Neural cell (in vitro differentiated cells): ENCODE data around the gene TAOK2. TPM values are rescaled to one million over a fixed set of nuclear protein-coding genes. Genes with fewer than 3 reads are reported as not detected.
A peak's percentile ranks its signal among the peaks of the same experiment; 100 is the strongest.

Experiments used
- H2AFZ ChIP-seq: fragments of 200-600, 300-800 bp; sonication (generic), shearing (Covaris generic); 2 replicates; pipeline ENCODE4 v1.6.0; 2014; ENCODE audit warnings: low read depth, mild to moderate bottlenecking, antibody characterized with exemption, low read length, moderate library complexity
- H3F3A ChIP-seq: fragments of 200-600 bp; shearing (Covaris generic); 2 replicates; pipeline ENCODE4 v1.6.1; 2016; ENCODE audit warnings: mild to moderate bottlenecking, moderate library complexity, mixed read lengths, antibody characterized with exemption, low read length; ENCODE audit not compliant: insufficient read depth, poor library complexity, severe bottlenecking
- H3K27ac ChIP-seq: fragments of 200-600, 300-800 bp; sonication (generic), shearing (Covaris generic); 2 replicates; pipeline ENCODE4 v1.5.1; 2014; ENCODE audit warnings: mild to moderate bottlenecking, low read length, moderate library complexity
- H3K27me3 ChIP-seq: fragments of 300-800, 200-600 bp; sonication (generic), shearing (Covaris generic); 2 replicates; pipeline ENCODE4 v1.6.0; 2014; ENCODE audit warnings: mild to moderate bottlenecking, low read depth, low read length, moderate library complexity; ENCODE audit not compliant: insufficient read depth
- H3K36me3 ChIP-seq: fragments of 300-800, 200-600 bp; sonication (generic), shearing (Covaris generic); 2 replicates; pipeline ENCODE4 v1.5.1; 2014; ENCODE audit warnings: mild to moderate bottlenecking, antibody characterized with exemption, low read length, moderate library complexity; ENCODE audit not compliant: insufficient read depth
- H3K4me2 ChIP-seq: fragments of 300-800, 200-600 bp; sonication (generic), shearing (Covaris generic); 2 replicates; pipeline ENCODE4 v1.6.0; 2014; ENCODE audit warnings: mild to moderate bottlenecking, low read length
- H3K4me3 ChIP-seq: fragments of 300-800, 200-600 bp; sonication (generic), shearing (Covaris generic); 2 replicates; pipeline ENCODE4 v1.5.1; 2014; ENCODE audit warnings: mild to moderate bottlenecking, low read length, moderate library complexity
- H3K79me2 ChIP-seq: fragments of 200-600 bp; shearing (Covaris generic); replicated peaks from 2 replicates; pipeline ENCODE4 v1.6.0; 2014; ENCODE audit warnings: mild to moderate bottlenecking, low read length, moderate library complexity; ENCODE audit not compliant: insufficient read depth
- H3K9ac ChIP-seq: fragments of 300-800, 200-600 bp; sonication (generic), shearing (Covaris generic); 2 replicates; pipeline ENCODE4 v1.6.1; 2016; ENCODE audit warnings: mild to moderate bottlenecking, low read length, mixed read lengths
- H3K9me2 ChIP-seq: fragments of 200-600 bp; shearing (Covaris generic); 2 replicates; pipeline ENCODE4 v1.6.1; 2016; ENCODE audit warnings: mild to moderate bottlenecking, low read length, mixed read lengths; ENCODE audit not compliant: insufficient read depth
- H3K9me3 ChIP-seq: fragments of 200-600, 300-800 bp; sonication (generic), shearing (Covaris generic); 2 replicates; pipeline ENCODE4 v1.6.1; 2016; ENCODE audit warnings: mild to moderate bottlenecking, mixed run types, low read length, moderate library complexity, mixed read lengths
- H4K20me1 ChIP-seq: fragments of 200-600 bp; shearing (Covaris generic); 2 replicates; pipeline ENCODE4 v1.6.1; 2016; ENCODE audit warnings: mild to moderate bottlenecking, mixed run types; ENCODE audit not compliant: insufficient read depth
- EP300 ChIP-seq: fragments of 450-650 bp; conservative IDR thresholded peaks from 2 replicates; pipeline ENCODE4 v1.6.1; 2014; ENCODE audit warnings: antibody characterized with exemption, mild to moderate bottlenecking, moderate library complexity; ENCODE audit not compliant: poor library complexity, severe bottlenecking
- EZH2 ChIP-seq: fragments of 200-600, 300-800 bp; shearing (Covaris generic), sonication (generic); IDR thresholded peaks from 2 replicates; pipeline ENCODE4 v1.6.1; 2014; ENCODE audit warnings: antibody characterized with exemption, low read length, borderline replicate concordance, mild to moderate bottlenecking; ENCODE audit not compliant: insufficient read depth, poor library complexity, severe bottlenecking
- MXI1 ChIP-seq: fragments of 450-650 bp; conservative IDR thresholded peaks from 2 replicates; pipeline ENCODE4 v1.6.1; 2014; ENCODE audit warnings: antibody characterized with exemption, mild to moderate bottlenecking; ENCODE audit not compliant: poor library complexity, severe bottlenecking
- POLR2AphosphoS5 ChIP-seq: IDR thresholded peaks from 2 replicates; pipeline ENCODE4 v1.6.1; 2012
- RAD21 ChIP-seq: fragments of 450-650 bp; conservative IDR thresholded peaks from 2 replicates; pipeline ENCODE4 v1.6.1; 2014; ENCODE audit warnings: antibody characterized with exemption, mild to moderate bottlenecking, moderate library complexity
- SMC3 ChIP-seq: fragments of 450-650 bp; conservative IDR thresholded peaks from 2 replicates; pipeline ENCODE4 v1.6.1; 2014; ENCODE audit warnings: antibody characterized with exemption, mild to moderate bottlenecking, moderate library complexity; ENCODE audit not compliant: poor library complexity
- TAF1 ChIP-seq: IDR thresholded peaks from 2 replicates; pipeline ENCODE4 v1.6.1; 2012; ENCODE audit warnings: low read depth
- polyA plus RNA-seq: library from polyadenylated mRNA; depleted of rRNA; stranded (reverse); fragments of >200 nt; gene quantifications from 2 replicates; pipeline ENCODE4 v1.2.3, GENCODE V29; 2014
- TF ChIP-seq, protein P1 (sequence below): IDR thresholded peaks from 2 replicates; pipeline ENCODE4 v1.6.1; 2012; ENCODE audit warnings: borderline replicate concordance
- TF ChIP-seq, protein P2 (sequence below): fragments of 450-650 bp; IDR thresholded peaks from 2 replicates; pipeline ENCODE4 v1.5.1; 2014; ENCODE audit warnings: antibody characterized with exemption, mild to moderate bottlenecking, moderate library complexity; ENCODE audit not compliant: poor library complexity, severe bottlenecking

The TAOK2 gene
- polyA plus RNA-seq, 1 donor from 2014 or later, result 62.7 TPM

DNA sequence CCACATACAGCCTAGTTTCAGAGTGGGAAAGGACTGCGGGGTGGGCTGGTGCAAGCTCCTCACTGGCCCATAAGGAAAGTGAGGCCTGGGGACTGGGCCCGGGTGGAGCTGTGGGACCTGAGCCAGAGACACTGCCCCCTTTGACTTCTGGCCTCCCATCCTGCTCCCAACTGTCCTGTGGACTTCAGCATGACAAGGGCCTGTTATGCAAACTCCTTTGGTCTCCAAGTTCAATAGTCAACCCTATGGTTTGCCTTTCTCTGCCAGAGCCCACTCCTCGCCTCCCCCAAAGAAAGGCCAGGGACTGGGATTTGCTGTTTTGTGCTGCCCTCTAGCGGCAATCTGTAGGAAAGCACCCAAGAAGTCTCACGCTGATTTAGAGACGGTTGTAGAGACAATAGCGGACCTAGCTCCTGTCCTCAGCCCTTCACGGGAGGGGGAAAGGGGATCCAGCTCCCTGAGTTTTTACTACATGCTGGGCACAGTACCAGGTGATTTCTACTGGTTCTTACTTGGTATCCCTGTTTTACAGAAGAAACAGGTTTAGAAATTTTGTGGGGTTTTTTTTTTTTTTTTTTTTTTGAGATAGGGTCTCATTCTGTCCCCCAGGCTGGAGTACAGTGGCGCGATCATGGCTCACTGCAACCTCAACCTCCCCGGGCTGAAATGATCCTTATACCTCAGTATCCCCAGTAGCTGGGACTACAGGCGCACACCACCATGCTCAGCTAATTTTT lies 58.6 kb downstream of the TAOK2 start:
- H3K9me2 ChIP-seq, result no peaks in the 10 kb centered on the region
- H3K79me2 ChIP-seq, result peaks cover 8% of the 10 kb centered on the region
- no peak overlapping the region for H2AFZ ChIP-seq
- TF ChIP-seq RAD21 (peak; percentile 96), POLR2AphosphoS5 (no peak), EZH2 (no peak), SMC3 (peak; percentile 85), MXI1 (peak; percentile 35), TAF1 (no peak), EP300 (no peak)
- TF ChIP-seq, protein P1, sequence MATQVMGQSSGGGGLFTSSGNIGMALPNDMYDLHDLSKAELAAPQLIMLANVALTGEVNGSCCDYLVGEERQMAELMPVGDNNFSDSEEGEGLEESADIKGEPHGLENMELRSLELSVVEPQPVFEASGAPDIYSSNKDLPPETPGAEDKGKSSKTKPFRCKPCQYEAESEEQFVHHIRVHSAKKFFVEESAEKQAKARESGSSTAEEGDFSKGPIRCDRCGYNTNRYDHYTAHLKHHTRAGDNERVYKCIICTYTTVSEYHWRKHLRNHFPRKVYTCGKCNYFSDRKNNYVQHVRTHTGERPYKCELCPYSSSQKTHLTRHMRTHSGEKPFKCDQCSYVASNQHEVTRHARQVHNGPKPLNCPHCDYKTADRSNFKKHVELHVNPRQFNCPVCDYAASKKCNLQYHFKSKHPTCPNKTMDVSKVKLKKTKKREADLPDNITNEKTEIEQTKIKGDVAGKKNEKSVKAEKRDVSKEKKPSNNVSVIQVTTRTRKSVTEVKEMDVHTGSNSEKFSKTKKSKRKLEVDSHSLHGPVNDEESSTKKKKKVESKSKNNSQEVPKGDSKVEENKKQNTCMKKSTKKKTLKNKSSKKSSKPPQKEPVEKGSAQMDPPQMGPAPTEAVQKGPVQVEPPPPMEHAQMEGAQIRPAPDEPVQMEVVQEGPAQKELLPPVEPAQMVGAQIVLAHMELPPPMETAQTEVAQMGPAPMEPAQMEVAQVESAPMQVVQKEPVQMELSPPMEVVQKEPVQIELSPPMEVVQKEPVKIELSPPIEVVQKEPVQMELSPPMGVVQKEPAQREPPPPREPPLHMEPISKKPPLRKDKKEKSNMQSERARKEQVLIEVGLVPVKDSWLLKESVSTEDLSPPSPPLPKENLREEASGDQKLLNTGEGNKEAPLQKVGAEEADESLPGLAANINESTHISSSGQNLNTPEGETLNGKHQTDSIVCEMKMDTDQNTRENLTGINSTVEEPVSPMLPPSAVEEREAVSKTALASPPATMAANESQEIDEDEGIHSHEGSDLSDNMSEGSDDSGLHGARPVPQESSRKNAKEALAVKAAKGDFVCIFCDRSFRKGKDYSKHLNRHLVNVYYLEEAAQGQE, result no peak
- TF ChIP-seq, protein P2, sequence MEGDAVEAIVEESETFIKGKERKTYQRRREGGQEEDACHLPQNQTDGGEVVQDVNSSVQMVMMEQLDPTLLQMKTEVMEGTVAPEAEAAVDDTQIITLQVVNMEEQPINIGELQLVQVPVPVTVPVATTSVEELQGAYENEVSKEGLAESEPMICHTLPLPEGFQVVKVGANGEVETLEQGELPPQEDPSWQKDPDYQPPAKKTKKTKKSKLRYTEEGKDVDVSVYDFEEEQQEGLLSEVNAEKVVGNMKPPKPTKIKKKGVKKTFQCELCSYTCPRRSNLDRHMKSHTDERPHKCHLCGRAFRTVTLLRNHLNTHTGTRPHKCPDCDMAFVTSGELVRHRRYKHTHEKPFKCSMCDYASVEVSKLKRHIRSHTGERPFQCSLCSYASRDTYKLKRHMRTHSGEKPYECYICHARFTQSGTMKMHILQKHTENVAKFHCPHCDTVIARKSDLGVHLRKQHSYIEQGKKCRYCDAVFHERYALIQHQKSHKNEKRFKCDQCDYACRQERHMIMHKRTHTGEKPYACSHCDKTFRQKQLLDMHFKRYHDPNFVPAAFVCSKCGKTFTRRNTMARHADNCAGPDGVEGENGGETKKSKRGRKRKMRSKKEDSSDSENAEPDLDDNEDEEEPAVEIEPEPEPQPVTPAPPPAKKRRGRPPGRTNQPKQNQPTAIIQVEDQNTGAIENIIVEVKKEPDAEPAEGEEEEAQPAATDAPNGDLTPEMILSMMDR, result peak; percentile 95
- no peaks in the 10 kb centered on the region for H3K9me3 ChIP-seq
- peak overlapping the region; percentile 59 for H3K27ac ChIP-seq
- H3K4me2 ChIP-seq, result peak overlapping the region; percentile 100
- no peaks in the 10 kb centered on the region for H3K36me3 ChIP-seq
- no peaks in the 10 kb centered on the region for H3F3A ChIP-seq
- H3K27me3 ChIP-seq, result no peaks in the 10 kb centered on the region
- peak overlapping the region; percentile 92 for H3K4me3 ChIP-seq
- peak overlapping the region; percentile 92 for H3K9ac ChIP-seq
- H4K20me1 ChIP-seq, result no peaks in the 10 kb centered on the region

DNA sequence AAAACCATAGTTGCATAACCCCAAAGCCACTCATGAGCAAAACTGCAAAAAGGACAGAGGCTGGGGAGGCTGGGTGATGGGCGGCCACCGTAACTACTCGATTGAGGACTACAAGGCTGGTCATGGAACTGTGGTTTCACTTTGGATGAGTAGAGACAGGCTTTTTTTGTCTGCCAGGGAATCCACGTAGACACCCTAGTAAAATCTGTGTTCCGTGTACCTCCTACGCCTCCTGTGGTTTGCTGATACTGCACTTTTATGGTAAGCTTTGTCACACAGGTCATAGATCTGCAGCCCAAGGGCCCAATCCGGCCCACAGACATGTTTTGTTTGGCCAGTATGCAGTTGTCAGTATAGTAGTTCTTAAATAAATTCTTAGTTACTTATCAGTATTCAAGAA lies 59.6 kb downstream of the TAOK2 start:
- no peaks in the 10 kb centered on the region for H3K9me2 ChIP-seq
- no peaks in the 10 kb centered on the region for H3K36me3 ChIP-seq
- peaks cover 8% of the 10 kb centered on the region for H3K79me2 ChIP-seq
- H4K20me1 ChIP-seq, result no peaks in the 10 kb centered on the region
- no peak overlapping the region for H3K27ac ChIP-seq
- H3K9me3 ChIP-seq, result no peaks in the 10 kb centered on the region
- TF ChIP-seq SMC3 (no peak), TAF1 (no peak), EZH2 (no peak), MXI1 (no peak), EP300 (no peak), RAD21 (no peak), POLR2AphosphoS5 (no peak)
- TF ChIP-seq, protein P2, result no peak
- TF ChIP-seq, protein P1, result no peak
- no peak overlapping the region for H2AFZ ChIP-seq
- H3K4me3 ChIP-seq, result no peak overlapping the region
- H3K9ac ChIP-seq, result no peak overlapping the region
- no peaks in the 10 kb centered on the region for H3F3A ChIP-seq
- no peak overlapping the region for H3K4me2 ChIP-seq
- no peaks in the 10 kb centered on the region for H3K27me3 ChIP-seq
